Cardiac septum (tissue), 1 donor: Measurements from ENCODE around the gene MTHFD1L. TPM values are rescaled to one million over a fixed set of nuclear protein-coding genes. Genes with fewer than 3 reads are reported as not detected.
"Not testable (repeated sequence)": the region's sequence is repeated elsewhere in the genome, so short reads cannot be mapped to it uniquely, and the experiment has no call there.

Experiments used
- DNase-seq: peaks from one replicate; pipeline ENCODE4 v3.0.0-alpha.2; 2020; ENCODE audit warnings: low spot score
- intact Hi-C: fragments of 100-400 bp; cut with DNase I; formaldehyde crosslinking; loops from one replicate; pipeline ENCODE4 v1.14.0; 2022
- total RNA-seq: library from RNA; stranded (reverse); fragmentation: NEBNext Ultra II Directional; extraction: Animal tissue kit (Norgen Biotek cat#: 25700); gene quantifications from one replicate; pipeline ENCODE4 v1.2.1, GENCODE V29; 2021
- donor health status: DM: no; HTN: no; CAD: no.

MTHFD1L gene
- total RNA-seq, 1 donor from 2014 or later = 5.3 TPM

DNA sequence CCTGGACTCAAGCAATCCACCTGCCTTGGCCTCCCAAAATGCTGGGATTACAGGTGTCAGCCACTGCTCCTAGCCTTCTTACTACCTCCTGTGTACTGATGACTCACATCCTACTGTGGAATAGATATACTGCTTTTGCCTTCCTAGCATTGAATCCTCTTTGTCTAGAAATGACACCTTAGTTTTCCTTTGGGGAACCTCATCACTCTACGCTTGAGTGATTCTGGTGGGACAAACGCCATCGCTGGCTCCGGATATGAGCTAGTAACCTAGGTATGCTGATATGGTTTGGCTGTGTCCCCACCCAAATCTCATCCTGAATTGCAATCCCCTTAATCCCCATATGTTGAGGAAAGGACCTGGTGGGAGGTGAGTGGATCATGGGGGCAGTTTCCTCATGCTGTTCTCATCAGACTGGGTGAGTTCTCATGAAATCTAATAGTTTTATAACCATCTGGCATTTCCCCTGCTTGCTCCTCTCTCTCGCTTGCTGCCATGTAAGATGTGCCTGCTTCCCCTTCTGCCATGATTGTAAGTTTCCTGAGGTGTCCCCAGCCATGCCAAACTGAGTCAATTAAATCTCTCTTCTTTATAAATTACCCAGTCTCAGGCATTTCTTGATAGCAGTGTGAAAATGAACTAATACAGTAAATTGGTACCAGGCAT, 261.8 kb downstream of the MTHFD1L start:
- peak; percentile 9 for DNase-seq
- intact Hi-C loops = not testable (repeated sequence)

DNA sequence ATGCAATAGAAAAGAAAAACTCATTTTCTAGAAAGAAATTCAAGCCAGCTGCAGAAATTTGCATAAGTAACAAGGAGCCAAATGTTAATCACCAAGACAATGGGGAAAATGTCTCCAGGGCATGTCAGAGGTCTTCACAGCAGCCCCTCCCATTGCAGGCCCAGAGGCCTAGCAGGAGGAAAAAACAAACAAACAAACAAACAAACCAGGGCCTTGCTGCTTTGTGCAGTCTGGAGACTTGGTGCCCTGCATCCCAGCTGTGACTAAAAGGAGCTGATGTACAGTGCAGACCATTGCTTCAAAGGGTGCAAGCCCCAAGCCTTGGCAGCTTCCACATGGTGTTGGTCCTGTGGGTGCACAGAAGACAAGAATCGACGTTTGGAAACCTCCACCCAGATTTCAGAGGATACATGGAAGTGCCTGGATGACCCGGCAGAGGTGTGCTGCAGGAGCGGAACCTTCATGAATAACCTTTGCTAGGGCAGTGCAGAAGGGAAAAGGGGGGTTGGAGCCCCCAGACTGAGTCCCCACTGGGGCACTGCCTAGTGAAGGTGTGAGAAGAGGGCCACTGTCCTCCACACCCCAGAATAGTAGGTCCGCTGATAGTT, 263.4 kb downstream of the MTHFD1L start:
- intact Hi-C loops = no loop called here
- no peak for DNase-seq

GRCh38 chr6:151130329-151130728, 264.8 kb downstream of the MTHFD1L start:
- intact Hi-C loops = no loop called here
- DNase-seq = no peak

GRCh38 chr6:151131324-151132007, 266.0 kb downstream of the MTHFD1L start:
- intact Hi-C loops = no loop called here
- DNase-seq = no peak

DNA sequence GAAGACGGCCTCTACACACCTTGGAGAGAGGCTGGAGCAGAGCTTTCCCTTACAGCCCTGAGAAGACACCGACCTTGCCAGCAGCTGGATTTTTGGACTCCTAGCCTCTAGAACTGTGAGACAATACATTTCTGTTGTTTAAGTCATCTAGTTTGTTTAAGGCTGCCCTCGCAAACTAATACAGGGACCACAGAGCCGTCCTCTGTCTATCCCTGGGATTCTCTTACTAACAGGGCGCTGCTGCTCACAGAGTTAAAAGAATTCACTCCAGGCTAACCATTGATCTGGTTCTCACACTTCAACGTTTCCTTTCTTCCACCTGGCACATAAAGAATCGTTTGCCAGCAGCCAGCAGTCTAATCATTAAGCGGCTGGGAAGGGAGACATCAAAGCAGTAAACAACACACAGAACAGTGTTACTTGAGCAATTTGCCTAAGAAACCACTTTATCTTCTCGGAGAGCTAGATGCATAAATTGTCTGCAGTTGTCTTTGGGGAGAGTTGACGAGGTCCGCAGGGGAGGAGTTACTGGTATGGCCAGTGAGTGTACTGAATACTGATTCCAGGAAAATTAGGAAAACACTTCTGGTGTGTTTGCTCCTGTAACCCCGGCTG, 270.7 kb downstream of the MTHFD1L start:
- no peak for DNase-seq
- intact Hi-C loops = no loop called here

DNA sequence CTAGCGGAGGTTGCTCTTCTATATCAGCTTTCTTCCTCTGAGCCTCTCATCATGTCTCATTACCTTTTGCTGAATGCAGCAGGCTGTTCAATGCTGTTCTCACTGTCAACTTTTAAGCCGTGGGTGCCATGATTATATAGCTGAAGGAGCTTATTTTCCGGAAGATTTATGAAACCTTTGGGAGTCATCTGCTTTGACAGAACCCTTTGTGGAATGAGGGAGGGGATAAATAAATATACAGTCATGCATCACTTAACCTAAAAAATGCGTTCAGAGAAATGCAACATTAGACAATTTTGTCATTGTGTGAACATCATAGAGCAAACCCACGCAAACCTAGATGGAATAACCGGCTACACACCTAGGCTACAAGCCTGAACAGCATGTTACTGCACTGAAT, 272.0 kb downstream of the MTHFD1L start:
- intact Hi-C loops = no loop called here
- DNase-seq = no peak

DNA sequence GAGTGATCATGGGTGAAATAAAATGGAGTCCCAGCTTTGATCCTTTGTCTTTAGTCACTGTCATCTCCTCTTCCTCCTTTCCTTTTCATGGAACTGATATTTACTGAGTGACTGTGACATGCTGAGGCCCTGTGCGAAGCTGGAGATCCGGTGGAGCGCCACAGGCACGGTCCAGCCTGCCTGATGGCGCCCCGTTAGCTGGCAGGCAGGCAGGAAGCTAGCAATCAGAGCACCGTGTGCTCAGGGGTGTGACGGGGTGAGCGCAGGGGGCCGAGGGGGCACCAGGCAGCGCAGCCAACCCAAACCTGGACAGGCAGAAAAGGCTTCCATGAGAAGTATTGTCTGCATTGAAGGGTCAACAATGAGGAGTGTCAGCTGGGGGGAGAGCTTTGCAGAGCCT, 274.0 kb downstream of the MTHFD1L start:
- intact Hi-C loops = no loop called here
- no peak for DNase-seq

DNA sequence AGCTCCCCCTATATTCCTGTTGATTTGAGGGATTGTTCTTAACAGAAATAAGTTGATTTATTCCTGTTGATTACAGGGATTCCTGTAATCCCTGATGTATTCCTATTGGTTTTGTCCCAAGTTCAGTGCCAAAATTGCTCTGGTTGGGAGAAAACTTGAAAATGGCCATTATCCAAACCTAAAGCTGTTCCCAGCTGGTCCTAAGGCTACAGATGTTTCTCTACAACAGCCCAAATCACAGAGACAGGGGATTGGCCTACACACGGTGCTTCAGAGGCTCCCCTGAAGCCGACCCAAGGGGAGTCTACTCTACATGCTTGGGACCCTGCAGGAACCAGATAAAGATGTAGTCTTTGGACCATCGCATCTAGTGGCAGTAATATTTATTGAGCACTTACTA, 275.3 kb downstream of the MTHFD1L start:
- intact Hi-C loops = no loop called here
- DNase-seq = no peak

GRCh38 chr6:151141685-151142084, 276.2 kb downstream of the MTHFD1L start:
- no peak for DNase-seq
- intact Hi-C loops = no loop called here

GRCh38 chr6:151142676-151143075, 277.2 kb downstream of the MTHFD1L start:
- no peak for DNase-seq
- intact Hi-C loops = no loop called here

GRCh38 chr6:151143337-151143736, 277.8 kb downstream of the MTHFD1L start:
- intact Hi-C loops = no loop called here
- no peak for DNase-seq

DNA sequence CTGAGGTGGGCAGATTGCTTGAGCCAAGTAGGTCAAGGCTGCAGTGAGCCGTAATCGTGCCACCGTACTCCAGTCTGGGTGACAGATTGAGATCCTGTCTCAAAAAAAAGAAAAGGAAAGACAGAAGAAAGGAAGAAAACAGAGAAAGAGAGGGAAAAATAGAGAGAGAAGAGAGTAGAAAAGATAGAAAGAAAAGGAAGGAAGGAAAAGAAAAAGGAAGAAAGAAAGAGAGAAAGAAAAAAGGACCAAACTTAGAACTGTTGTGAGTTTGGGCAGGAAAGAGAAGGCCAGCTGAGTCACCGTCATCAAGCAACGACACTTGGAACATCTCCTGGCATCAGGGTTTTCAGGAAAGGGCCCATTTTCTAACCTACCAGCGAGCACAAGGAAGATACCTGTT, 278.3 kb downstream of the MTHFD1L start:
- intact Hi-C loops = no loop called here

GRCh38 chr6:151147118-151147832, 281.8 kb downstream of the MTHFD1L start:
- intact Hi-C loops = no loop called here
- DNase-seq = no peak

More for the DNA sequence above, 278.3 kb downstream of the MTHFD1L start:
- no peak for DNase-seq

GRCh38 chr6:151148111-151148510, 282.6 kb downstream of the MTHFD1L start:
- no peak for DNase-seq
- intact Hi-C loops = no loop called here

GRCh38 chr6:151149793-151150192, 284.3 kb downstream of the MTHFD1L start:
- intact Hi-C loops = no loop called here
- DNase-seq = no peak
